ENCODE results near the gene HNF1A.
"Not testable (repeated sequence)": the region's sequence is repeated elsewhere in the genome, so short reads cannot be mapped to it uniquely, and the experiment has no call there.

Gene HNF1A

DNA sequence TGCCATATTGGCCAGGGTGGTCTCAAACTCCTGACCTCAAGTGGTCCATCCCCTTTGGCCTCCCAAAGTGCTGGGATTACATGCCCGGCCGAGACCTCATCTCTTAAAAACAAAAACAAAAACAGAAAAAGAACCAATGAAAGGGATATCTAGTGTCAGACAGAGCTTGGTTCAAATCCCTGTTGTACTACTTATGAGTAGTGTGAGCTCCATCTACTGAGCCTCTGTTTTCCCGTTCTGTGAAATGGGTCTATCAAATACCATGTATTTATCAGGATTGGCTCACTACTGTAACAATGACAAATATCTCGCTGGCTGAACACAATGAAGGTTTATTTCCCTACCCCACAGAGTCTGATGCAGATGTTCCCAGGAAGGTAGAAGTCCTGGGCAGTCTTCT lies 36.9 kb upstream of the HNF1A start:
- TF ChIP-seq TAF1 (IDR thresholded peaks at IDR 0.05; ENCODE audit: borderline replicate concordance, low read depth, low read length) (no peak), POLR2A (IDR thresholded peaks at IDR 0.05; ENCODE audit: low read depth, low read length) (no peak), POLR2AphosphoS5 (IDR thresholded peaks at IDR 0.05; ENCODE audit: low read depth, low read length) (no peak)
- FAIRE-seq: no peak

DNA sequence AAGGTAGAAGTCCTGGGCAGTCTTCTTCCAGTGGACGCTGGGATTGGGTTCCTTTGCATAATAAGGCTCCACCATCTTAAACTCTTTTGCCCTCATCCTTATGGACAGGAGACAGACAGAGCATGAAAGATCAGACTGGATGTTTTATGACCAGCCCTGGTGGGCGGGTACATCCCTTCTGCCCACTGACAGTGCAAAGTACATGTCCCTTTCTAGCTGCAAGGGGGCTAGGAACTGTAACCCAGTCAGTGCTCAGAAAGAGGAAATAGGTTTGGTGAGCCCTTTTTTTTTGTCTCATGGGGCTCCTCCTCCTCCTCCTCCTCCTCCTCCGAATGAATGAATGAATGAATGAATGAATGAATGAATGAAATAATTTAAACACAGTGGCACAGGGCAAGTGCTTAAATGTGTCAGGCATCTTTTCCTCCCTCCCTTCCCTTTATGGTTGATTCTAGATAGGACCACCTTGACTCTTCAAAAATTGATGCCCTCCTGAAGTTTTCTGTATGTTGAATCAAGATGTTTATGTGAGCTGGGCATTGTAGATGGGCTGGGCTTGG lies 36.4 kb upstream of the HNF1A start:
- no peak for FAIRE-seq
- DNase-seq (ENCODE audit: insufficient read length): no peak
- TF ChIP-seq POLR2AphosphoS5 (IDR thresholded peaks at IDR 0.05; ENCODE audit: low read depth, low read length) (no peak), POLR2A (IDR thresholded peaks at IDR 0.05; ENCODE audit: low read depth, low read length) (no peak), TAF1 (IDR thresholded peaks at IDR 0.05; ENCODE audit: borderline replicate concordance, low read depth, low read length) (no peak)

More for the DNA sequence above, 36.9 kb upstream of the HNF1A start:
- no peak for DNase-seq (ENCODE audit: insufficient read length)

DNA sequence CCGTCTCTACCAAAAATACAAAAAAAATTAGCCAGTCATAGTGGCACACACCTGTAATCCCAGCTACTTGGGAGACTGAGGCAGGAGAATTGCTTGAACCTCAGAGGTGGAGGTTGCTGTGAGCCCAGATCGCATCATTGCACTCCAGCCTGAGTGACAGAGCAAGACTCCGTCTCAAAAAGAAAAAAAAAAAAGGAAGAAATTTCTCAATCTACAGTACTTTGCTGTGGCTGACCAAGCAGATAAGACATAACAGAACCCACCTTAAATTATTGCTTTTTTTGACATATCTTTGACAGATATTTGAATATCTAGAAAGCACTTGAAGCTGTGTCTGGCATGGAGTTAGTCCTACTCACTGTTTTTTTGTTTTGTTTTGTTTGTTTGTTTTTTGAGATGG lies 34.9 kb upstream of the HNF1A start:
- DNase-seq (ENCODE audit: insufficient read length) (no peak), FAIRE-seq (no peak)
- TF ChIP-seq TAF1 (IDR thresholded peaks at IDR 0.05; ENCODE audit: borderline replicate concordance, low read depth, low read length) (no peak), POLR2A (IDR thresholded peaks at IDR 0.05; ENCODE audit: low read depth, low read length) (no peak), POLR2AphosphoS5 (IDR thresholded peaks at IDR 0.05; ENCODE audit: low read depth, low read length) (no peak)

DNA sequence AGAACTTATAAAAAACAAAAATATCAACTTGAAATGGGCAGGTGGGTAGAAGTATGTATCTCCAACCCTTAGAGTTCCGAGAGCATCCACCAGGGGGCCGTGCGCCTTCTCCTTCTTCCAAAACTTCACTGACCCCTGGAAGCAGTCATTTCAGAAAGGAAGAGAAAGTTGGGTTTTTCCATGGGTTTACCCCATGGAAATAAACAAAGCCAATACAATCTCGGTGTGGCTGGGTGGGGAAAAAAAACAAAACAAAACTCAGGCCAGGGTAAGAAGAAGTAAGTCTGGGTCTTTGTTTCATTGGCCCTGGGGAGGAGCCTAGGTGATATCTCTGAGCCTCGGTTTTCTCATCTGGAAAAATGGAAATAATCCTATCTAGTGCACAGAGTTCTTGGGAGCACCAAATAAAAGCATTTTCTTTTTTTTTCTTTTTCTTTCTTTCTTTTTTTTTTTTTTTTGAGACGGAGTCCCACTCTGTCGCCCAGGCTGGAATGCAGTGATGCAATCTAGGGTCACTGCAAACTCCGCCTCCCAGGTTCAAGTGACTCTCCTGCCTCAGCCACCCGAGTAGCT lies 33.6 kb upstream of the HNF1A start:
- DNase-seq (ENCODE audit: insufficient read length) (peak; percentile 41), FAIRE-seq (no peak)
- TF ChIP-seq POLR2A (IDR thresholded peaks at IDR 0.05; ENCODE audit: low read depth, low read length): no peak
- TF ChIP-seq TAF1 (IDR thresholded peaks at IDR 0.05; ENCODE audit: borderline replicate concordance, low read depth, low read length): no peak

DNA sequence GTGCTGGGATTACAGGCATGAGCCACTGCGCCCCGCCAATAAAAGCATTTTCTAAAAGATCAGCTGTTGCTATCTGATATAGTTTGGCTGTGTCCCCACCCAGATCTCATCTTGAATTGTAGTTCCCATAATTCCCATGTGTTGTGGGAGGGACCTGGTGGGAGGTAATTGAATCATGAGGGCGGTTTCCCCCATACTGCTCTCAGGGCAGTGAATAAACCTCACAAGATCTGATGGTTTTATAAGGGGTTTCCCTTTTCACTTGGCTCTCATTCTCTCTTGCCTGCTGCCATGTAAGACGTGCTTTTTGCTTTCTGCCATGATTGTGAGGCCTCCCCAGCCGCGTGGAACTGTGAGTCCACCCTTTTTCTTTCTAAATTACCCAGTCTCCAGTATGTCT lies 32.8 kb upstream of the HNF1A start:
- FAIRE-seq; DNase-seq (ENCODE audit: insufficient read length): not testable (repeated sequence)

DNA sequence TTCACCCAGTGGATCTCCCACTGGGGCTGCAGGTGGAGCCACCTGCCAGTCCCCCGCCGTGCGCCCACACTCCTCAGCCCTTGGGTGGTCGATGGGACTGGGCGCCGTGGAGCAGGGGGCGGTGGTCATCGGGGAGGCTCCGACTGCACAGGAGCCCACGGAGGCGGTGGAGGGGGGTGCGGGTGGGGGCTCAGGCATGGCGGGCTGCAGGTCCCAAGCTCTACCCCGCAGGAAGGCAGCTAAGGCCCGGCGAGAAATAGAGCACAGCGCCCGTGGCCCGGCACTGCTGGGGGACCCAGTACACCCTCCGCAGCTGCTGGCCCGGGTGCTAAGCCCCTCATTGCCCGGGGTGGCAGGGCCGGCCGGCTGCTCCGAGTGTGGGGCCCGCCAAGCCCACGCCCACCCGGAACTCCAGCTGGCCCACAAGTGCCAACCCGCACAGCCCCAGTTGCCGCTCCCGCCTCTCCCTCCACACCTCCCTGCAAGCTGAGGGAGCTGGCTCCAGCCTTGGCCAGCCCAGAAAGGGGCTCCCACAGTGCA lies 28.0 kb upstream of the HNF1A start:
- DNase-seq (ENCODE audit: insufficient read length); FAIRE-seq: not testable (repeated sequence)

DNA sequence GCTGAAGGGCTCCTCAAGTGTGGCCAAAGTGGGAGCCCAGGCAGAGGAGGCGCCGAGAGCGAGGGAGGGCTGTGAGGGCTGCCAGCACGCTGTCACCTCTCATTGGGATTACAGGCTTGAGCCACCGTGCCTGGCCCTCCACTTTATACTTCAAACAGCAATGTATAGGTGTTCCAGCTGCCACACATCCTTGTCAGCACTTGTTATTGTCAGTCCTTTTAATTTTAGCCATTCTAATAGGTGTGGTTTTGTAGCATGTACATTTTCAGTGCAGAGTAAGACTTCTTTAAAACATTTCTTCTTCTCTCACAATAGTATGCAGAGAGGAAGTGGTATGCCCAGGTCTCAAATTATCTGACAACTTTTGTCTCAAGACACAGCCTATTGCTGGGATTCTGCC lies 27.5 kb upstream of the HNF1A start:
- TF ChIP-seq POLR2A (IDR thresholded peaks at IDR 0.05; ENCODE audit: low read depth, low read length): no peak
- TF ChIP-seq TAF1 (IDR thresholded peaks at IDR 0.05; ENCODE audit: borderline replicate concordance, low read depth, low read length): no peak
- no peak for TF ChIP-seq POLR2AphosphoS5 (IDR thresholded peaks at IDR 0.05; ENCODE audit: low read depth, low read length)
- DNase-seq (ENCODE audit: insufficient read length) (no peak), FAIRE-seq (no peak)

DNA sequence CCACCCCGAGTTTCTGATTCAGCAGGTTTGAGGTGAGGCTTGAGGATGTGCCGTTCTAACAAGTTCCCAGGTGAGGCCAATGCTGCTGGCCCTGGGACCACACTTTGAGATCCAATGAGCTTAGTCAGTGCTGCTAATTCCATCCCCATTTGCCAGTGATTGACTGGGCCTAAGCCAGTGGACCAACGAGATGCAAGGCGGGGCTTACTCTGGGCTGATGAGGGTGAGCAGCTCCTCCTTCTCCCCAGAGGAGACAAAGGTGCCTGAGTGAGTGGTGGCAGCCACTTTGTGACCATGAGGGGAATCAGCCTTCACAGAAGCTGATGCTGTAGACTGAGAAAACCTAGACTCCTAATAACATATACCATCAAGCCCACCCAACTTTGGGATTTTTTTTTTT lies 23.1 kb upstream of the HNF1A start:
- DNase-seq (ENCODE audit: insufficient read length) (no peak), FAIRE-seq (no peak)
- no peak for TF ChIP-seq POLR2AphosphoS5 (IDR thresholded peaks at IDR 0.05; ENCODE audit: low read depth, low read length)
- no peak for TF ChIP-seq TAF1 (IDR thresholded peaks at IDR 0.05; ENCODE audit: borderline replicate concordance, low read depth, low read length)
- no peak for TF ChIP-seq POLR2A (IDR thresholded peaks at IDR 0.05; ENCODE audit: low read depth, low read length)

DNA sequence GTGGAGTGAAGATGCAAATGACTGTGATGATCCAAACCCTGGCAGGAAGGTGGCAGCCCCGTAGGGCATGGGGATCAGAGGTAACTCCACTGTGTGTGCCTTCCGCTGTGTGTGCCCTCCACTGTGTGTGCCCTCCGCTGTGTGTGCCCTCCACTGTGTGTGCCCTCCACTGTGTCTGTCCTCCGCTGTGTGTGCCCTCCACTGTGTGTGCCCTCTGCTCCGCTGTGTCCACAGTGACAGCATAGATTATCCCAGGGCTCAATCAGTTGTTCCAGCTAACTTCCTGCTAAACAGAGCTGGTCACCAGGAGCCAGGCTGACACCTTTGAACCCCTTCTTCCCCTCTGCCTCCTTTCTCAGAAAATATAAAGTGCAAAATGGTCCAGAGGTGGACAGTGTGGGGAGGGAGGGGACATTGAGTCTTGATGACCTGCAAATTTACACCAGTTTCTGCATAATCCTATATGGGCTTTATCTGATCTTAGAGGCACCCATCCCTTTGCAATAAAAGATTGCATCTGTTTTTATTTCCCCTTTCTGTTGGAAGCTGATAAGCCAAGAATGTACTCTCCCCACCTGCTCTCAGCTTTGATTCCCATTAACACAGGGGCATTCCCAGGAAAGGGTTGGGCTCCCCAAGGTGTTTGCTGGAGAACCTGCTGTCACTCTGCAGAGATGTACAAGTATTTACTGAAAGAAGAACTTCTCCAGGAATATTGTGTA lies 21.6 kb upstream of the HNF1A start:
- TF ChIP-seq POLR2AphosphoS5 (IDR thresholded peaks at IDR 0.05; ENCODE audit: low read depth, low read length) (no peak), POLR2A (IDR thresholded peaks at IDR 0.05; ENCODE audit: low read depth, low read length) (no peak), TAF1 (IDR thresholded peaks at IDR 0.05; ENCODE audit: borderline replicate concordance, low read depth, low read length) (no peak)
- no peak for FAIRE-seq
- no peak for DNase-seq (ENCODE audit: insufficient read length)

DNA sequence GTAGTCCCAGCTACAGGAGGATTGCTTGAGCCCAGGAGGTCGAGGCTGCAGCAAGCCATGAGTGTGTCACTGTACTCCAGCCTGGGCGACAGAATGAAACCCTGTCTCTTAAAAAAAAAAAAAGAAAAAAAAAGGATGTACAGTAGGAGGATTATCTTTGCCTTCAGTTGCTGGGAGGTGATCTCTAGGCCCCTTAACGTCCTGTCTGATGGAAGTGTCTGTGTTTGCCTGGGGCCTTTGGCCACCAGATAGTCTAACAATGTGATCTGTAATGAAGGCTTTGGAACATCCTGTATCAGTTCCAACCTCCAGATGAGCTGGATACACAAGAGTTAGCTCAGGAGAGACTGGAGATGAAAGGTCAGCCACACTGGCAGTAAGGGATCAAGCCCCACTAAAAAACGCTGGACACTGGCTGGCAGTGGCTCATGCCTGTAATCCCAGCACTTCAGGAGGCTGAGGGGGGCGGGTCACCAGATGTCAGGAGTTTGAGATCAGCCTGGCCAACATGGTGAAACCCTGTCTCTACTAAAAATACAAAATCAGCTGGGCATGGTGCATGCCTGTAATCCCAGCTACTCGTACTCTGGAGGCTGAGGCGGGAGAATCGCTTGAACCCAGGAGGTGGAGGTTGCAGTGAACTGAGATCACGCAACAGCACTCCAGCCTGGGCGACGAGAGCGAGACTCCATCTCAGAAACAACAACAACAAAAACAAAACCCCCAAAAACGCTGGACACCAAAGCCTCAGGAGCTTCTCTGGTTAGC lies 19.0 kb upstream of the HNF1A start:
- no peak for DNase-seq (ENCODE audit: insufficient read length)
- no peak for FAIRE-seq
- TF ChIP-seq POLR2AphosphoS5 (IDR thresholded peaks at IDR 0.05; ENCODE audit: low read depth, low read length) (no peak), POLR2A (IDR thresholded peaks at IDR 0.05; ENCODE audit: low read depth, low read length) (no peak)

DNA sequence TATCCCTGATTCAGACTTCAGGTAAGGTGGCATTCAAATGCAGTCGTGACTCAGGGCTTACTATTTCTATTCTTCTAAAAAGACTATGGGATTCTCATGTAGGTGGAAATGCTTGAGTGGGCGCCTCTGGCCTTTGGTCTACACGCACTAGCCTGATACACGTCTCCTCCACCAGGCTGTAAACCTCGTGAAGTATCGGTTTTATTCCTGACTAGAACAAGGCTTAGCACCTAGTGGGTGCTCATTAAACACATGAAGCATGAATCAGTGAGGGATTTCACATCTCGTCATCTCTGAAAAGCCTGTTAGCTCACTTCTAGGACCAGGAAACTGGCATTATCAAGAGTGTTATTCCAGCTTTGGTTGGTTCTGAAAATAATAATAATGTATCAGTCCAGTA lies 17.7 kb upstream of the HNF1A start:
- TF ChIP-seq TAF1 (IDR thresholded peaks at IDR 0.05; ENCODE audit: borderline replicate concordance, low read depth, low read length) (no peak), POLR2A (IDR thresholded peaks at IDR 0.05; ENCODE audit: low read depth, low read length) (no peak), POLR2AphosphoS5 (IDR thresholded peaks at IDR 0.05; ENCODE audit: low read depth, low read length) (no peak)
- FAIRE-seq (no peak), DNase-seq (ENCODE audit: insufficient read length) (no peak)
